HAP-1 (cell line): ENCODE results near the gene RNF6.

ENCODE experiments used
- DNase-seq, 2 experiments: peaks; one replicate each; pipeline ENCODE4 v3.0.0-alpha.2; 2016 to 2020; ENCODE audit warnings: low spot score in 2 of 2
- H3K27me3 ChIP-seq: fragments of 250-450 bp; sonication (Bioruptor Pico); 2 replicates; pipeline ENCODE4 v1.5.1; 2020; ENCODE audit warnings: low read depth, mild to moderate bottlenecking, moderate library complexity
- H3K36me3 ChIP-seq: fragments of 250-450 bp; sonication (Bioruptor Pico); replicated peaks from 2 replicates; pipeline ENCODE4 v1.5.1; 2020; ENCODE audit warnings: mild to moderate bottlenecking
- H3K4me1 ChIP-seq: fragments of 250-450 bp; sonication (Bioruptor Pico); 2 replicates; pipeline ENCODE4 v1.5.1; 2020; ENCODE audit warnings: mild to moderate bottlenecking
- H3K4me3 ChIP-seq: fragments of 250-450 bp; sonication (Bioruptor Pico); 2 replicates; pipeline ENCODE4 v1.5.1; 2020; ENCODE audit warnings: mild to moderate bottlenecking, moderate library complexity
- H3K9me3 ChIP-seq: fragments of 250-450 bp; sonication (Bioruptor Pico); 2 replicates; pipeline ENCODE4 v1.5.1; 2020; ENCODE audit warnings: mild to moderate bottlenecking, moderate library complexity
- in situ Hi-C: fragments of 300-500 bp; cut with MboI; formaldehyde crosslinking; loops from 3 replicates; pipeline ENCODE4 v1.14.3; 2020; ENCODE audit warnings: low sequenced_read_pairs, inconsistent platforms, mixed read lengths

The RNF6 gene

GRCh38 chr13:26213982-26214381, 8.1 kb downstream of the RNF6 start:
- Histone ChIP-seq H3K4me1 (no peaks in the 10 kb centered on the region), H3K36me3 (peaks cover 72% of the 10 kb centered on the region), H3K9me3 (no peaks in the 10 kb centered on the region), H3K4me3 (no peak overlapping the region), H3K27me3 (no peaks in the 10 kb centered on the region)
- in situ Hi-C loops: no loop called here
- no peak for DNase-seq

- no peak for DNase-seq
- Histone ChIP-seq H3K9me3 (no peaks in the 10 kb centered on the region), H3K4me1 (no peaks in the 10 kb centered on the region), H3K36me3 (peaks cover 65% of the 10 kb centered on the region), H3K27me3 (no peaks in the 10 kb centered on the region), H3K4me3 (no peak overlapping the region)
- in situ Hi-C loops: no loop called here
These were observed 8.8 kb downstream of the RNF6 start for GRCh38 chr13:26213345-26213744.

GRCh38 chr13:26208287-26208686, 13.8 kb downstream of the RNF6 start:
- Histone ChIP-seq H3K27me3 (no peaks in the 10 kb centered on the region), H3K9me3 (no peaks in the 10 kb centered on the region), H3K36me3 (peaks cover 17% of the 10 kb centered on the region), H3K4me3 (no peak overlapping the region), H3K4me1 (no peaks in the 10 kb centered on the region)
- DNase-seq: no peak
- in situ Hi-C loops: no loop called here

GRCh38 chr13:26202365-26202972, 19.6 kb downstream of the RNF6 start:
- Histone ChIP-seq H3K36me3 (no peaks in the 10 kb centered on the region), H3K27me3 (no peaks in the 10 kb centered on the region), H3K4me3 (no peak overlapping the region), H3K4me1 (no peaks in the 10 kb centered on the region), H3K9me3 (no peaks in the 10 kb centered on the region)
- in situ Hi-C loops: no loop called here
- DNase-seq: no peak

GRCh38 chr13:26200811-26201210, 21.3 kb downstream of the RNF6 start:
- in situ Hi-C loops: no loop called here
- H3K4me3 ChIP-seq: no peak overlapping the region
- H3K36me3 ChIP-seq: no peaks in the 10 kb centered on the region
- no peaks in the 10 kb centered on the region for H3K4me1 ChIP-seq
- DNase-seq: no peak
- no peaks in the 10 kb centered on the region for H3K9me3 ChIP-seq
- no peaks in the 10 kb centered on the region for H3K27me3 ChIP-seq

GRCh38 chr13:26198116-26198515, 24.0 kb downstream of the RNF6 start:
- Histone ChIP-seq H3K4me1 (no peaks in the 10 kb centered on the region), H3K36me3 (no peaks in the 10 kb centered on the region), H3K9me3 (peaks cover 3% of the 10 kb centered on the region; the same call in 1 of the 2 replicates), H3K4me3 (no peak overlapping the region), H3K27me3 (no peaks in the 10 kb centered on the region)
- in situ Hi-C loops: loop anchor here (25.0 kb wide), 1 partner anchor 689 kb away; no protein-coding TSS in a partner anchor
- DNase-seq: no peak

- DNase-seq: no peak
- no peaks in the 10 kb centered on the region for H3K27me3 ChIP-seq
- H3K4me1 ChIP-seq: no peaks in the 10 kb centered on the region
- no peak overlapping the region for H3K4me3 ChIP-seq
- in situ Hi-C loops: loop anchor here (25.0 kb wide), 1 partner anchor 690 kb away; no protein-coding TSS in a partner anchor
- no peaks in the 10 kb centered on the region for H3K36me3 ChIP-seq
- H3K9me3 ChIP-seq: peaks cover 5% of the 10 kb centered on the region; the same call in 1 of the 2 replicates
These were observed 24.8 kb downstream of the RNF6 start for GRCh38 chr13:26197298-26197697.

GRCh38 chr13:26186995-26187394, 35.1 kb downstream of the RNF6 start:
- no peak overlapping the region for H3K4me3 ChIP-seq
- no peak for DNase-seq

GRCh38 chr13:26186118-26186870, 35.8 kb downstream of the RNF6 start:
- Histone ChIP-seq H3K27me3 (no peaks in the 10 kb centered on the region), H3K4me1 (peaks cover 6% of the 10 kb centered on the region), H3K4me3 (peak overlapping the region; percentile 35), H3K36me3 (no peaks in the 10 kb centered on the region), H3K9me3 (no peaks in the 10 kb centered on the region)
- in situ Hi-C loops: loop anchor here (5.0 to 25.0 kb wide), 3 partner anchors 309 to 701 kb away; no protein-coding TSS in a partner anchor
- peak; percentile 76 to 89 for DNase-seq

More at GRCh38 chr13:26186995-26187394, 35.1 kb downstream of the RNF6 start:
- Histone ChIP-seq H3K4me1 (peaks cover 6% of the 10 kb centered on the region), H3K27me3 (no peaks in the 10 kb centered on the region), H3K36me3 (no peaks in the 10 kb centered on the region), H3K9me3 (no peaks in the 10 kb centered on the region)
- in situ Hi-C loops: loop anchor here (5.0 to 25.0 kb wide), 3 partner anchors 308 to 700 kb away; no protein-coding TSS in a partner anchor

GRCh38 chr13:26185720-26186117, 36.4 kb downstream of the RNF6 start:
- H3K36me3 ChIP-seq: no peaks in the 10 kb centered on the region
- no peak for DNase-seq
- H3K27me3 ChIP-seq: no peaks in the 10 kb centered on the region
- H3K4me3 ChIP-seq: peak overlapping the region; percentile 35
- in situ Hi-C loops: loop anchor here (5.0 to 25.0 kb wide), 3 partner anchors 309 to 702 kb away; no protein-coding TSS in a partner anchor
- no peaks in the 10 kb centered on the region for H3K9me3 ChIP-seq
- H3K4me1 ChIP-seq: peaks cover 6% of the 10 kb centered on the region

- in situ Hi-C loops: loop anchor here (5.0 to 25.0 kb wide), 3 partner anchors 310 to 702 kb away; no protein-coding TSS in a partner anchor
- H3K4me1 ChIP-seq: peaks cover 6% of the 10 kb centered on the region
- DNase-seq: peak; percentile 65 to 78
- H3K9me3 ChIP-seq: no peaks in the 10 kb centered on the region
- no peaks in the 10 kb centered on the region for H3K36me3 ChIP-seq
- H3K4me3 ChIP-seq: no peak overlapping the region
- no peaks in the 10 kb centered on the region for H3K27me3 ChIP-seq
These were observed 37.3 kb downstream of the RNF6 start for GRCh38 chr13:26184791-26185250.

GRCh38 chr13:26183416-26183815, 38.7 kb downstream of the RNF6 start:
- H3K27me3 ChIP-seq: no peaks in the 10 kb centered on the region
- in situ Hi-C loops: loop anchor here (10.0 to 25.0 kb wide), 2 partner anchors 311 to 704 kb away; no protein-coding TSS in a partner anchor

GRCh38 chr13:26179344-26179743, 42.8 kb downstream of the RNF6 start:
- H3K9me3 ChIP-seq: no peaks in the 10 kb centered on the region
- in situ Hi-C loops: loop anchor here (25.0 kb wide), 1 partner anchor 708 kb away; no protein-coding TSS in a partner anchor
- no peak for DNase-seq

More at GRCh38 chr13:26183416-26183815, 38.7 kb downstream of the RNF6 start:
- Histone ChIP-seq H3K9me3 (no peaks in the 10 kb centered on the region), H3K36me3 (no peaks in the 10 kb centered on the region), H3K4me3 (no peak overlapping the region), H3K4me1 (peaks cover 6% of the 10 kb centered on the region)
- DNase-seq: no peak

GRCh38 chr13:26168835-26169234, 53.3 kb downstream of the RNF6 start:
- in situ Hi-C loops: no loop called here
- no peak for DNase-seq

More at GRCh38 chr13:26179344-26179743, 42.8 kb downstream of the RNF6 start:
- Histone ChIP-seq H3K4me3 (no peak overlapping the region), H3K4me1 (no peaks in the 10 kb centered on the region), H3K27me3 (no peaks in the 10 kb centered on the region), H3K36me3 (no peaks in the 10 kb centered on the region)

More at GRCh38 chr13:26168835-26169234, 53.3 kb downstream of the RNF6 start:
- H3K9me3 ChIP-seq: no peaks in the 10 kb centered on the region
- no peaks in the 10 kb centered on the region; the same call in 1 of the 2 replicates for H3K4me1 ChIP-seq
- H3K4me3 ChIP-seq: no peak overlapping the region
- no peaks in the 10 kb centered on the region for H3K36me3 ChIP-seq
- H3K27me3 ChIP-seq: no peaks in the 10 kb centered on the region
